IPS-18a (cell line): ENCODE results near the gene EPB41L1.

ENCODE experiments used
- H3K27ac ChIP-seq: one replicate; pipeline ENCODE4 v1.5.1; 2013; ENCODE audit warnings: low read length
- H3K27me3 ChIP-seq: one replicate; pipeline ENCODE4 v1.6.1; 2013; ENCODE audit warnings: mild to moderate bottlenecking, low read length; ENCODE audit not compliant: control insufficient read depth, insufficient read depth
- H3K36me3 ChIP-seq: one replicate; pipeline ENCODE4 v1.6.1; 2013; ENCODE audit warnings: low read depth, low read length; ENCODE audit not compliant: control insufficient read depth
- H3K4me1 ChIP-seq: one replicate; pipeline ENCODE4 v1.6.1; 2013; ENCODE audit warnings: low read depth, low read length; ENCODE audit not compliant: control insufficient read depth
- H3K4me3 ChIP-seq: one replicate; pipeline ENCODE4 v1.5.1; 2013; ENCODE audit warnings: low read length
- H3K9ac ChIP-seq: one replicate; pipeline ENCODE4 v1.6.1; 2013; ENCODE audit warnings: mild to moderate bottlenecking, low read length, moderate library complexity
- H3K9me3 ChIP-seq: one replicate; pipeline ENCODE4 v1.6.1; 2013; ENCODE audit warnings: low read depth, low read length; ENCODE audit not compliant: control insufficient read depth

The EPB41L1 gene

DNA sequence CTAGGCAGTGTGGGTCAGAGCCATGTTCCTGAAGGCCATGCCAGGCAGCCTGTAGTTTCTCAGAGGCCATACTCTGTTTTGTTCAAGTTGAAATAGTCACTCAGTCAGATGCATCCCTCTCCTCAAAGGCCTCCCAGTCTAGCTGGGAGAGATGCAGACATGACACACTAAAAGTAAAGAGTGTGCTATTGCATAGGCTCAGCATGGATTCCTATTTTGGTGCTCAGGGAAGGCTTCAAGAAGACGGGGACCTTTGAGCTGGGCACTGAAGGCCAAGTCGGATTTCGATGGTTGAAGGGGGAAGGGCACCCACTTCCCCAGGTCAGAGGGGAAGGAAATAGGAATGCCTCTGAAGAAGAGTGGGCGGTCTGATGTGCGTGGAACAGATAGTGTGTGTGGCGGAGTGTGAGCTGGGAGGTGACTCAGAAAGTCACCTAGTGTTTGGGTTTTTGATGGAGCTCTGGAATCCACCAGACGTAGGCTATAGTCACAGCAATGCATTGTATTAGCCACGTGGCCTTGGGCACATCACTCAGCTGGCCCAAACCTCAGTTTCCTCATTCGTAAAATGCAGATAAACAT, 3.7 kb downstream of the EPB41L1 start:
- Histone ChIP-seq H3K27me3 (peaks cover 13% of the 10 kb centered on the region), H3K36me3 (no peaks in the 10 kb centered on the region)

DNA sequence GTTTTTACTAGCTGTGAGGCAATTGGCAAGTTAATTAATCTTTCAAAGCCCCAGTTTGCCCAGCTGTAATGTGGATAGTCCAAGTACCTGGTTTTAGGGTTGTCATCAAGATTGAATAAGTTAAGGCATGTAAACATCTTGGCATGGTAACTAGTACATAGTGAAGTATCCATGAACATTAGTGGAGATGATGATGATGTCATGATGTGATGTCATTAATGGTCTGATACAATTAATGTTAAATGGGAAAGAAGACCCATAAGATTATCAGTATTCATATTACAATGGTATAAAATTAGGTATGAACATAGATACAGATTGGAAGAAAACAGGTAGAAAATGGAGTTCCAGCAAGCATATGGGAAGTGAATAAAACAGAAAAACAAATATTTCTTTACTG, 5.3 kb downstream of the EPB41L1 start:
- Histone ChIP-seq H3K4me3 (no peak overlapping the region), H3K27ac (no peak overlapping the region), H3K4me1 (peaks cover 3% of the 10 kb centered on the region), H3K9ac (no peak overlapping the region), H3K9me3 (no peaks in the 10 kb centered on the region), H3K36me3 (no peaks in the 10 kb centered on the region), H3K27me3 (peaks cover 9% of the 10 kb centered on the region)

More for the DNA sequence above, 3.7 kb downstream of the EPB41L1 start:
- Histone ChIP-seq H3K9me3 (no peaks in the 10 kb centered on the region), H3K27ac (no peak overlapping the region), H3K4me1 (peaks cover 7% of the 10 kb centered on the region), H3K4me3 (no peak overlapping the region), H3K9ac (no peak overlapping the region)

DNA sequence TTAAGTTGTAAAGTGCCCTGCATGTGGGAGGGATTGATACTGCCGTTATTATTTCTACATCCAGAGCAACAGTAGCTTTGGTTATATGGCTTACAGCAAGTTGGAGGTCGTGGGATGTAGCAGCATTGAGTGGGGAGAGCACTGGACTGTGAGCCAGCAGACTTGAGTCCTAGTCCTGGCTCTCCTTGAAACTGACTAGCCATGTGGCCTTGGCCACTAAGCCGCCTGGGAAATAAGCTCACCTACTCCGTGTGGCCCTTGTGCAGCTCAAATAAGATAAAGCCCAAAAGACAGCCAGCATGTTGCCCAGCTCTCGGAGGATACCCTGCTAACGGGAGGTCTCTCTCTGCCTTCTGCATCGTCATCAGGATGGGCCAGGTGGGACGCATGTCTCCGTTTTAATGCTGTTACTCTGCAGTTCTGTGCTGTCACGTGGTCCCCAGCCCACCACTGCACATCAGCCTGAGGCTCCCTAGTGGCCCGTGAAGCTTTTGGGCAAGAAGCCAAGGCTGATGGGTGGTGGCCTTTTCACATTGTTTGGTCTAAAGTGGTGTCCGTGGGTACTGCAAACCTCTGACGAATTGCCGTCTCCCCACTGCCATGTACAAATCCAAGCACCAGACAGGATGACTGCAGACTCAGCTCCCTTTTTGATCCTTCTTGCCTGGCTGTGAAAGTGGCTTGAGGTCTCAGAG, 7.9 kb downstream of the EPB41L1 start:
- H3K27me3 ChIP-seq = no peaks in the 10 kb centered on the region
- no peaks in the 10 kb centered on the region for H3K36me3 ChIP-seq
- H3K9ac ChIP-seq = no peak overlapping the region
- no peak overlapping the region for H3K27ac ChIP-seq
- no peaks in the 10 kb centered on the region for H3K9me3 ChIP-seq
- no peaks in the 10 kb centered on the region for H3K4me1 ChIP-seq
- H3K4me3 ChIP-seq = no peak overlapping the region

GRCh38 chr20:36167902-36168503, 13.5 kb downstream of the EPB41L1 start:
- no peaks in the 10 kb centered on the region for H3K9me3 ChIP-seq
- H3K4me3 ChIP-seq = no peak overlapping the region
- H3K27me3 ChIP-seq = no peaks in the 10 kb centered on the region
- no peak overlapping the region for H3K27ac ChIP-seq
- H3K9ac ChIP-seq = no peak overlapping the region
- H3K4me1 ChIP-seq = peaks cover 3% of the 10 kb centered on the region
- no peaks in the 10 kb centered on the region for H3K36me3 ChIP-seq

- Histone ChIP-seq H3K9ac (no peak overlapping the region), H3K9me3 (no peaks in the 10 kb centered on the region), H3K4me1 (peaks cover 13% of the 10 kb centered on the region), H3K27ac (no peak overlapping the region), H3K27me3 (no peaks in the 10 kb centered on the region), H3K4me3 (no peak overlapping the region), H3K36me3 (no peaks in the 10 kb centered on the region)
Observed at GRCh38 chr20:36170542-36171215, 16.1 kb downstream of the EPB41L1 start.

DNA sequence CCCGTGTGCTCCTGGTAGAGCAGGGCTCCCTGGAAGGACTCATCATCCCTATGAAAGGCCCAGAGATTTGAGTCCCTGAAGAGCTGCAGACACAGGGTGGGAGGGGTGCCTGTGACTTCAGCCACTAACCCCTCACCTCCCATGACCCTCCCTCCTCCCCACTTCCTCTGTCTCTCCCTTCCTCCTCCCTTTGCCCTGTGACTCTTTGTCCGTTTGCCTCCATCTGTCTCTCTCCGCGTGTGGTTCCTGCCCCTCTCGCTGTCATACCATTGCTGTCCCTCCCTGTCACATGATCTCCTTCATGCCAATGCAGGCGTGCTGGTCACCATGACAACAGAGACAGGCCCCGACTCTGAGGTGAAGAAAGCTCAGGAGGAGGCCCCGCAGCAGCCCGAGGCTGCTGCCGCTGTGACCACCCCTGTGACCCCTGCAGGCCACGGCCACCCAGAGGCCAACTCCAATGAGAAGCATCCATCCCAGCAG, 19.0 kb downstream of the EPB41L1 start:
- H3K9ac ChIP-seq = no peak overlapping the region
- H3K4me3 ChIP-seq = peak overlapping the region; percentile 15
- peaks cover 13% of the 10 kb centered on the region for H3K4me1 ChIP-seq

DNA sequence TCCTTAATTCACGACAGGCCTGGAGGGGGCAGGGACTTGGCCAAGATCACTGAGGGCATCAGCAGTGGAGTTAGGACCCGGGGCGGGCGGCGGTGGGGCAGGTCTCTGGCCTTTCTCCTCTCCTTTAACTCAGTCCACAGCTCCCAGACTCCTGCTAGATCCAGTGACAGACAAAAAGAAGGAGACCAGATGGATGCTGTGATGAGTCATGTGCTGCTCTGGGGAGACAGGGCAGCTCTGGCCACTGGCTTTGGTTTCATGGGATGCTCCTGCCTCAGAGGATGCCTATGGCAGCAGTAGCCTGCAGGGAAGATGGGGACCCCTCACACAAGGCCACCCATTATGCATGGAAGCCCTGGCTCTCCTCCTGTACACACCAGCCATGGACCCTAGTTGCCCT, 20.5 kb downstream of the EPB41L1 start:
- Histone ChIP-seq H3K9ac (no peak overlapping the region), H3K27me3 (no peaks in the 10 kb centered on the region), H3K36me3 (no peaks in the 10 kb centered on the region), H3K9me3 (no peaks in the 10 kb centered on the region), H3K4me1 (peaks cover 19% of the 10 kb centered on the region), H3K27ac (no peak overlapping the region), H3K4me3 (no peak overlapping the region)

More for the DNA sequence above, 19.0 kb downstream of the EPB41L1 start:
- no peaks in the 10 kb centered on the region for H3K9me3 ChIP-seq
- H3K27ac ChIP-seq = peak overlapping the region; percentile 42
- no peaks in the 10 kb centered on the region for H3K36me3 ChIP-seq
- no peaks in the 10 kb centered on the region for H3K27me3 ChIP-seq

GRCh38 chr20:36175475-36175995, 21.0 kb downstream of the EPB41L1 start:
- Histone ChIP-seq H3K27ac (no peak overlapping the region), H3K4me3 (no peak overlapping the region), H3K4me1 (peaks cover 19% of the 10 kb centered on the region), H3K9me3 (no peaks in the 10 kb centered on the region), H3K27me3 (no peaks in the 10 kb centered on the region), H3K36me3 (no peaks in the 10 kb centered on the region), H3K9ac (no peak overlapping the region)

GRCh38 chr20:36177716-36178115, 23.2 kb downstream of the EPB41L1 start:
- Histone ChIP-seq H3K9ac (no peak overlapping the region), H3K9me3 (no peaks in the 10 kb centered on the region), H3K4me3 (no peak overlapping the region), H3K4me1 (peaks cover 19% of the 10 kb centered on the region), H3K36me3 (no peaks in the 10 kb centered on the region), H3K27ac (no peak overlapping the region), H3K27me3 (no peaks in the 10 kb centered on the region)

DNA sequence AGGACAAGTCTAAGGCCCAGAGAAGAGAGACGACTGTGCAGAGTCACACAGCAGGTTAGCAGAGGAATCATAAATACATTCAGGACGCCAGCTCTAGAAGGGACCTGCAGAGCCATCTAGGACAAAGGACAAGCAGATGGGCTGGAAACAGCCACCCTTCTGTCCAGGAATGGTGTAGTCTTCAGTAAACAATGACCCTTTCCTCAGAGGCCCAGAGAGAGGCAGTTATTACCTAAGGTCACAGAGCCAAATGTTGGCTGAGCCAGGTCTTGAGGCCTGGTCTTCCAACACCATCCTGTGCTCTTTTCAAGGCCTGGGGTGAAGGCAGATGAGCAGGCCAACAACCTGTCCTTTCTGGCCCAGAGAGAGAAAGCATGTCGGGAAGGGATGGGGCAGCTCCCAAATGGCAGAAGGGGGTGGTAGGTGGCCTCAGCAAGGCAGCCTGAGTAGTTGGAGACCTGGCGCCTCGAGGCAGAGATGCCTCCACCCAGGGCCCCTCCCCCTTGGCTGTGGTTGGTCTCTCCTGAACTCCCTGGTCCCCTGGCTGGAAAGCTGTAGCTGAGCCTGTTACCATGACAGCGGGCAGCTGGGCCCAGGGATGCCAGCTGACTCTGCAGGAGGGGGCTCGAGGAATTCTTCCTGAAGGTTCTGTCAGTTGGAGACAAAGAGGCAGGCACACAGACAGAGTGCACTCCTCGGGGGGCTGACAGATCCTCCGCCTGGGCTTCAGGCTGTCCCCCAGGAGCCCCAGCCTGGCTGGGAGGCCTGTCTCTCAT, 24.8 kb downstream of the EPB41L1 start:
- Histone ChIP-seq H3K9me3 (no peaks in the 10 kb centered on the region), H3K27me3 (no peaks in the 10 kb centered on the region), H3K36me3 (no peaks in the 10 kb centered on the region), H3K4me3 (no peak overlapping the region), H3K27ac (no peak overlapping the region), H3K4me1 (peaks cover 6% of the 10 kb centered on the region), H3K9ac (no peak overlapping the region)

DNA sequence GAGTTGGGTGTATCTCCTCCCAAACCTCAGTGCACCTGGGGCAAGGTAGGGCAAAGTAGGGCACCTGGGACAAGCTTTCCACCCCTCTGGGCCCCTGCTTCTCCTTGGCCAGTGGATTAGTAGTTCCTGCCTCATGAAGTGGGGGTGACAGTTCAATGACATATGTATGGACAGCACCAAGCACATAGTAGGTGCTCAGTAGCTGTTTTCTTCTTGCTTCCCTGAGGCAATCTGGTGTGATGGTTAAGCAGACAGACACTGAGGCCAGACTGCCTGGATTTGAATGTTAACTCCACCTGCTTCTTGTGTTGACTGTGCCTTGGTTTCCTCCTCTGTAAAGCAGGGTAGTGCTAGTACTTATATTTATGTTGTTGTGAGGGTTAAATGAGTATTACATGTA, 25.8 kb downstream of the EPB41L1 start:
- no peak overlapping the region for H3K9ac ChIP-seq
- H3K36me3 ChIP-seq = no peaks in the 10 kb centered on the region

More for the DNA sequence above, 25.8 kb downstream of the EPB41L1 start:
- no peaks in the 10 kb centered on the region for H3K27me3 ChIP-seq
- no peaks in the 10 kb centered on the region for H3K9me3 ChIP-seq
- peaks cover 6% of the 10 kb centered on the region for H3K4me1 ChIP-seq
- H3K4me3 ChIP-seq = no peak overlapping the region
- no peak overlapping the region for H3K27ac ChIP-seq
